Islet precursor cell (in vitro differentiated cells): ENCODE results near the gene PAX4.

ENCODE experiments used
- DNase-seq: peaks from one replicate; pipeline ENCODE4 v3.0.0-alpha.2; 2018

PAX4 gene

GRCh38 chr7:127618042-127618441 lies at the start of gene PAX4:
TSS of gene PAX4 (minus strand) at chr7:127618142. CDS start at chr7:127615928, 2,214 bp downstream.
- no peak for DNase-seq

DNA sequence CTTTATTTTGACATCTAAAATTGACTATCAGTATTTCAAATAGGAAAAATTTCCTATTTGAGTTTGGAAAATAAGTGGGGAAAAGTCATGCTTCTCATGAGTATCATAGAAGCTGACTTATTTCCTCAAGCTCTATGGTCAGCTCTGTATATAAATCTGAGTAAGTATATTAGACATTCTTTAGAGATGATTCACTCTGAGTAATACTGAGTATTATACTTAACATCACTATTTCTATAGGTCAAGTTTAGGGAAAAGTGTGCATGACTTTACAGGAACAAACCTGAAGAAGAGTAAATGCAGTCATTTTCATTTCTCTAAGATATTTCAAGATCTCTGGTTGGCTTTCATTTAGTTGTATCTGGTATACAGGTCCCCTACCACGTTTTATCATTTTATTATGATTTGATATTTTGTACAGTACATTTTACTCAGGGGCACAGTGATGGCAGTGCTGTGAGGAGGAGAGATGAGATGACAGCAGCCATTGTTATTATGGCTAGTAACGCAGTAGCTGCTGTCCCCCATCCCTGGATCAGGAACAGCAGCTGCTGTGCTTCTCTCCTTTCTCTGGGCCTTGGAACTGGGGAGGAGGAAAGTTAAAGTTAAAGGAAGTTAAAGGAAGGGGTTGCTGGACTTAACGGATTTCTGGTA lies 49.2 kb upstream of the PAX4 start:
- no peak for DNase-seq

DNA sequence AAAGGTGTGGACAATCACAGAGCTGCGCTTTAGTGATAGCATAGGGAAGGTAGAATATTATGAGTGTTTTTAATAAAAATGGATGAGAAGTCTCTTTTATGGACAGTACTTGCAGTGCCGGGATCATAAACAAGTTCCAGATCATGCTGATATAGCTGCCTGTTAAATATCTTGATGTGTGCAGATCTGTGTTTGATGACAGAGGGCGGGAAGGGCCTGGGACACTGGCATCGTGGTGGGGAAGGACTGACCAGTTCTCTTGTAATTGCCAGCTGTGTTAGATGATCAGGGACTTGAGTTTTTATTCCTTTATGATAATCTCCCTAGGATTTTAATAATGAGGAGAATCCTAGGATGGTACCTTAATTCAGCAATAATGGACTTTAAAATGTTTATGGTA lies 48.7 kb upstream of the PAX4 start:
- no peak for DNase-seq

DNA sequence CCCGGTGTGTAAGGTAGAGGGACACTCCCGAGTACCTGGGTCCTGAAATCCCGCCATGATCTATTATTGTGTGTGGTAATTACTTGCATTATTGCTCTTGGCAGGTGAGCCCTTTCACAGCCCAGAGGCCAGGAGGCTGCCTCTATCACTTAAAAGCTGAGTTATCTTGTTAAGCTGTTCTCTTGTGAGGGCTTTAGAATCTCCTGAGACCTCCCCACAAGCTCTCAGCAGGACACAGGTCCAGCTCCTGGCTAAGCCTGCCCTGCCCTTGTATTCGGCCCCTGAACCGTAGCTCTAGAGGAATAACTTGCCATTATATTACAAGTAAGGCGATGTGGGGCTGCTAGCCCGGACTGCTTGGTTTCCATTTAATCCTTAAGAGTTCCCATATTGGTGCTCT lies 48.0 kb upstream of the PAX4 start:
- no peak for DNase-seq

DNA sequence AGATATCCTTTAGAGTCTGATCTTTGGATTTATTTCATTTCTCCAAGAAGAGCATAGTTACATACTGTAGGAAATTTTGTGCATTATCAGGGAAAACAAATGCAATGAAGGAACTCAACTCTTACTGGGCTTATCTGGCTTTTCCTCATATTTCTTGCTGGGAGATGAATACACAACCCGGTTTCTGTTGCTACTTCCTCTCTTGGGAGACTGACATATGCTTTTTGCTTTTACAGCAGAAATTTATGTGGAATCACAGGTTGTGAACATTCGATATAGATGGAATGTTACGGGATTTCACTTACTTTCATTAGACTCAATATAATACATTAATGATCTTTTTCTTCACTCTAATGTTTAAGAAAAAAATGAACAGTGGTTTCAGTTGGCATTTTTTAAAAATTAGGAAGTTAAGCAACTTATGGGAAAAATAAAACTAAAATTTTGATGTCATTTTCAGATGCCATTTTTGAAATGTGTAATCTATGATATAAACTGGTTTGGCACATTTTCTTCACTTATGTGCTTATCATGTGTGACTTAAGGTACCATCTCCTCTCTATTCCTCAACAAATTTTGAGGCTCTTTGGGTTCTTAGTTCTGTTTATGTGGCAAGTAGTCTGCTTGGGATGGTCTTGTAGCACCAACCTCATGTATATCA lies 41.2 kb upstream of the PAX4 start:
- DNase-seq: no peak

- DNase-seq: no peak
These were observed 39.6 kb upstream of the PAX4 start for GRCh38 chr7:127657500-127657899.

- no peak for DNase-seq
These were observed 37.8 kb upstream of the PAX4 start for GRCh38 chr7:127655720-127656119.

DNA sequence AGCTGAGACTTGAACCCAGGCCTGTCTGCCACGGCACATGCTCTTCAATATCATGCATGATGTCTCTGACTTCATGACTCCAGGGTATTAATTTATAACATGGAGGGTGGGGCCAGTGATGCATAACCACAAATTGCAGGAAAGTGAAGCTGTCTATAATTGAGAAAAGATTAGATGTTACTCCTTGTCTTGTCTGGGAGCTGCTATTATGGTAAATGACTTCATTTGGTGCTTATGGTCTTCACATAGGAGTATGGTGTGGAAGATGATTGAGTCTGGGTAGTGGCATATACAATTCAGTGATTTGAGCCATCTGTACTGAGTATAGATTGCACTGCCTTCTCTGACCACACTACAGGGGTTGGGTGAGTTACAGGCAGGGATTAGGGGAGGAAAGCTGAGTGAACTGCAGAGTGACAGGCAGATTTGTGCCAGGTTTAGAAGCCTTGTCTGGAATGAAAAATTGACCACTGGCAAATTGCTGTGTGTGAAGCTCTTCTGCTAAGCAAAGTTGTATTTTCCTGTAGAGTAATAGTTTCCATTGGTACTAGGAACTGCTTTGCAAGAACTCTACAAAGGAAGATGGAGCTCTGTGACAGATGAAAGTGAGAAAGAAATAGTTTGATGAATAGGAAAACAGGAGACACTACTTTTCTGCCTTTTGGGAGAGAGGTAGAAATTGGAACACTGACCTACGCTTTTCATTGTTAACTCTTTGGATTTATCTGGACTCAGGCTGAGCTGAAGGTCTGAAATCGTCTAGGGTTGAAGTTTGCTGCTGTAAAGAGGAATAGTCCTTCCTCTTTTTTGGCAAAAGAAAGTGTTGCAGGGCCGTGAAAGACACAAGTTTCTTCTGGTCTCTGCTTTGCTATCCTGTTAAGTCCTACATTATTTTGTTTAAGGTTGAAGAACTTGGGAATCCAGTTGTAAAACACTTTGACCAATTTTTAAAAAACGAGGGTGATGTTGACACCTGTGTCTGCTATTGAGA lies 36.8 kb upstream of the PAX4 start:
- DNase-seq: no peak

DNA sequence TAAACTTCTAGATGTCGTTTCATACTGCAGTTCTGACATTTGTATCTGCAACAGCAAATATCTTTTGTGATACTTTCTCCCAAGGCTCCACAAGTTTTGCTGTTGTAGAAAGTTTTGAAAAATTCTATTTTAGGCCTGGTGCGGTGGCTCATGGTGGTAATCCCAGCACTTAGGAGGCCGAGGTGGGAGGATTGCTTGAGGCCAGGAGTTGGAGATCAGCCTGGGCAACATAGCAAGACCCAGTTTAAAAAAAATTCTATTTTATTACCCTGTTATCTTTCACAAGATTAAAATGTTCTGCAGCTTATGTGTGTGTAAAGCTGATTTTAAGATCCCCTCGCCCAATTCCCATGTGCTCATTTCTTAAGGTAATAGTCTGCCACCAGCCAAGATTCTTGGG lies 35.5 kb upstream of the PAX4 start:
- DNase-seq: no peak

DNA sequence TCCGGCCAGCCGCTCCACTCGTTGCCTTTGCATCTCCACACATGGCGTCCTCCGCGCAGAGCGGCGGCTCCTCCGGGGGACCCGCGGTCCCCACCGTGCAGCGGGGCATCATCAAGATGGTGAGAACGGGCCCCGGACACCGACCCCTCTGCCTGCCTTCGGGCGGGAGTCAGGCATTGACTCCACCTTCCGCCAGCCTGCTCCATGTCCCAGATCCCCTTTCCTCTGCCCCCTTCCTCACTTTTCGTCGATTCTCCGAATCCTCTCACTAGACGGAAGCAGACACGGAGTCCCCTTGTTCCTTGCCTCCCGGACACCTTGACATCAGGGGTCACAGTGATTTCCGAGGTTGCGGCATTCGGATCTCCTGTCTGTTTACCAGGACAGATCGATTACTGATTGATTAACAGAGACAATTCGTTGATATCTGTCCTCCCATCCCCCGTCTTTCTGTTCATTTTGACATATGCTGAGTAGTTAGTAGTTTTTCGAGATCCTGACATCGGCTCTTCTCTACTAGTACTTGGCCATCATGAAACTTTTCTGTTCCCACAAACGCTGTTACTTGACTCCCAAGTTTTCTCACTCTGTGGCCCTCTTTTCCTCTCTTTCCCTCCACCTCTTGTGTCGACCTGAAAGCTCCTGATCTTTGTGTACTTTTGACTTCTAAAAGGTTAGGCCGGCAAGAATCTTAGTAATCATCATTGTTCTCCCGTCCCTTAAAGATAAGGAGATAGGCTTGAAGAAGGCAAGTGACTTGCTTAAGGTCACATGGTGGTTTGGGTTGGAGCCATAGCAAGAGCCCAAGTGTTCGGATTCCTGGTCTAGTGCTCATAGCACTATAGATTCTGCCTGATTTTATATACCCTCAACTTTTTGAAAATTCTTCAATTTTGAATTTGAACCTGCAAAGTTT lies 34.6 kb upstream of the PAX4 start:
- no peak for DNase-seq

DNA sequence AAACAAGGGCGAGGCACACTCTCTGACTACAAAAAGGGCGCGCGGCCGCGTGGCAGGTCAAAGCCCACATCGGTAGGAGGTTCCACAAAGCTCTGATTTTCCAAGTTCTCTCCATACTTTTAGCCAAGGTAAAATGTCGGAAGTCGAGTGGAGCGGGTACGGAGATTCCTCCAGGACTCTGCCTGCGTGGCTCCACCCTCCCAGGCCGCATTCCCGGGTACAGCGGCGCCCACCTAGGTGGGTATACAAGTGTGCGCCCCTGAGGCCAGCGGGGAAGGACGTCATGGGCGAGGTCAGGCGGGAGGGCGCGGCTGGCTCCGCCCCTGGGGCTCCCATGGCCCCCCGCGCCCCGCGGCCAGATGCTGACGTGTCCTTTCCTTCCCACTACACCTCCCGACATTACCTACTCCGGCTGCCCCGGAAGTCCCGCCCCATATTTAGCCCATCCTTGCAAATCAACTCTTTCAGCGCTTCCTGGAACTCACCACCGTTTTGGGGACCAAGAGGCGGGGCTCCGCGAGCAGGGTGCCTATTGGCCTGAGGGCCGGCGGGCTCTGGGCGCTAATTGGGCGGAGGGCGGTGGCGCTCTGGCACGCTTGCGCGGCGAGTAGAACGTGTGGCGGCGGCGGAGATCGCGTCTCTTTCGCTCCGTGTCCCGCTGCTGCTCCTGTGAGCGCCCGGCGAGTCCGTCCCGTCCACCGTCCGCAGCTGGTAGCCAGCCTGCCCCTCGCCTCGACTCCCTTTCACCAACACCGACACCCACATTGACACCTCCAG lies 33.8 kb upstream of the PAX4 start, which contains the start of gene SND1:
Gene SND1 (plus strand): TSS at position 639 of the 777 bp plus-strand sequence. CDS start 180 bp downstream, outside the sequence.
- peak; percentile 100 for DNase-seq

DNA sequence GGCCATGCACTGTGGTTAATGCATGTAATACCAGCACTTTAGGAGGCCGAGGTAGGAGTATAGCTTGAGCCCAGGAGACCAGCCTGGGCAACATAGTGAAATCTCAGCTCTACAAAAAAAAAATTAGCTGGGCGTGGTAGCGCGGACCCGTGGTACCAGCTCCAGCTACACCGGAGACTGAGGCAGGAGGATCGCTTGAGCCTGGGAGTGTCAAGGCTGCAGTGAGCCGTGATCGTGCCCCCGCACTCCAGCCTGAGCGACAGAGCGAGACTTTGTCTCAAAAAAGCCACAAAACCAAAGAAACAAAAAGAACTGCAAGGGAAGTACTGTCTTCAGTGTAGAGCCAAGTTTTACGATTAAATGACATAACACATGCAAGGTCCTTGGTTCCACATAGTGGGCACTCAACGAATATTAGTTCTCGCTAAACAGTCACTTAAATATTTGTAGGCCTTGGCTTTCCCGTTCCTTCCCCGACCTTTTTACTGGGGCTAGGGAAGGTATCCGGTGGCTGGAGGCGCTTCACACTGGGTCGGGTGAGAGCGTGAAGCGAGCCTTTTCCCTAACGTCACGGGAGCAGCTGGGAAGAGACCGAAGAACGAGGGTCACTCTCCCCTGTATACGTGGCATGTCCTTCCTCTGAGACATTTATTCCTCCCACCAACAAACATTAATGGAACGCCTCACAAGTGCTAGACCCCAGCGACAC lies 33.1 kb upstream of the PAX4 start:
- peak; percentile 80 for DNase-seq

GRCh38 chr7:127648986-127649385 lies 31.0 kb upstream of the PAX4 start:
- no peak for DNase-seq

GRCh38 chr7:127647636-127648035 lies 29.7 kb upstream of the PAX4 start:
- no peak for DNase-seq

DNA sequence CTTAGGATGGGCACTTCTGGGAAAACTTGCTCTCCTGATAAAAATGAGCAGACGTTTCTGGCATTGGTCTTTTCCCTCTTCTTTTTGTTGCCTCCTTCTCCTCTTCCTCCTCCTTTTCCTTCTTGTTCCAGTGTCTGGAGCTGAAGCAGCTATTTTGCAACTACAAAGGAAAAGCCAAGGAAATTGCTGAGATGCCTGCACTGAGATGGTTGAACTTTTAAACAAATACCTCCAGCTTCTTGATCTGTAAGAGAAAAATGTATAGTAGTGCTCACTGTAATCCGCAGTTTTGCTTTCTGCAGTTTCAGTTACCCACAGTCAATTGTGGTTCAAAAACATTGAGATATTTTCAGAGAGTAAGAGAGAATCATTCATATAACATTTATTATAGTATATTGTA lies 26.5 kb upstream of the PAX4 start:
- DNase-seq: no peak

DNA sequence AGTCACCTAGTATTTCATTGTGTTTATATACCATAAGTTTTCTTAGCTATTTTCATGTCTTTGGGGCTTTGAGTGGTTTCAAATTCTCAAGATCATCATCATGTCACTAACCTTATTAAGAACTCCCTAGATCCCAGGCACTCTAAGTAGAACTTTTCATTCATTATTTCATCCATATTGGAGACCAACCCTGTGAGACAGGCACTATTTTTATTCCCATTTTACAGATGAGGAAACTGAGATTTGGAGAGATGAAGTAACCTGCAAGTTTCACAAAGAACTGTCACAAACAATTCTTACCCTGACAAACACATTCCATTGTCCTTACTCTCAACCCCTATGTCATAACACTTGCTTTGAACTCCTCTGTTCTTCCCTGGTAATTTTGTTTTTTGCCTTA lies 20.3 kb upstream of the PAX4 start:
- no peak for DNase-seq

DNA sequence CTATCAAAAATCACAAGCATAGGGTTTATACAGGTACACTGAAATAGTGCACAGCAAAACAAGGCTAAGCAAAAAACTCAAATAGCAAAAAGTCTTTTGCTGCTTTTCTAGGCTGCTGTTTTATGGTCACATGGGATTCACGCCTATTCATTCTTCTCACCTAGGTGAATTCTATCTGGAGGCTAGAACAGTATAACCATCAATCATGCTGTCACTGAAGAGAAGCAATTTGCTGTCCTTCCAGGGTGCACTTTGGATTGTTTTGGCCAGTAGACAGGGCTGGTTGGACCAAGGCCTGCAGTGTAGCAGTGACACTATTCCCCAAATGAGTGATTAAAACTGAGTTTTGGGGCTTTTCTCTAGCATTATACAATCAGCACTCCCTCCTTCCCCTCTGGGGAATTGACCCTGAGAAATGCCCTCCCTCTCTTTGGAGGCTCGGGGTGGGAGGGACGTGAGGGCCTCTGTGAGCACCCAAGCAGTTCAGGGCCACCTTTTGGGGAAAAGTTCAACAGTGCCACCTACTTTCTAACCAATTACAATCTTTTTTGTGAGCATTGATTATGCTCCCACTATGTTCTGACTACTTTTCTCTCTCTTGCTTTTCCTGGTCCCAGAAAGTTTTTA lies 17.8 kb upstream of the PAX4 start:
- DNase-seq: no peak

DNA sequence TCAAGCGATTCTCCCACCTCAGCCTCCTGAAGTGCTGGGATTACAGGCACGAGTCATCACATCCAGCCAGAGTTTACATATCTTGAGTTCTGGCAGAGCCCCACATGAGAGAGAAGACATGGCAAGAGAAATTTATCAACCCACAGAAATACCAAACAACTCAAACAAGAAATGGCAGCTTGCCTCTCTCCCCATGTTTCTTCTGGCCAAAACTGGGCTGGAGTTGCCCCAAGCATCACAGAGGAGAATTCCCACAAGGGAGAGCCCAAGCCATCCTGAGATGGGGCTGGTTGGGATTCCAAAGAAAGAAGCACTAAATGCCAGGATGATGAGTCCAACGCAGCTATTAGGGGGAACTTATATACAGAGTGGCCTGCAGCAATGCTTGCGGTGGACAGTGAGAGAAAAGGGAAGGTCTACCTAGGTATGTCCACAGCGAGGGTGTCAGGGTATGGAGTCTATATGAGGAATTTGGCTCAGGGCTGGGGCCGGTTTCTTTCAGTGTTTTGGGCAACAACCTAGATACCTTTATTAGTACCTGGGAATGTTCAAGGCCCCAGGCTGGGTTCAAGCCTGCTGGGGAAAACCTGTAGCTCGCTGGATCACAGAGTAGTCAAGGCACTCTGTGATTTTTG lies 14.5 kb upstream of the PAX4 start:
- DNase-seq: peak; percentile 83

GRCh38 chr7:127629268-127629854 lies 11.4 kb upstream of the PAX4 start:
- peak; percentile 93 for DNase-seq
